ENCODE measurements around the gene DNAH6. TPM values are rescaled to one million over a fixed set of nuclear protein-coding genes. Genes with fewer than 3 reads are reported as not detected.
"Not testable (repeated sequence)": the region's sequence is repeated elsewhere in the genome, so short reads cannot be mapped to it uniquely, and the experiment has no call there.

DNAH6 gene
- total RNA-seq, 1 donor from 2014 or later = 1.6 TPM

GRCh38 chr2:84868327-84868726 lies 352.0 kb downstream of the DNAH6 start:
- not testable (repeated sequence) for DNase-seq (ENCODE audit: low read depth)

Other genes with a start within 250 kb of the DNAH6 start
- gene SUCLG1, start 57.2 kb upstream of the DNAH6 start, total RNA-seq = 51.2 and 70.1 TPM in 2 replicates